BLaER1 (cell line): ENCODE data around the gene CADM2.

ENCODE experiments used
- H3K27ac ChIP-seq: shearing (Covaris generic); formaldehyde crosslinking; 2 replicates; pipeline ENCODE4 v1.8.1; 2022
- H3K27me3 ChIP-seq: shearing (Covaris generic); formaldehyde crosslinking; 2 replicates; pipeline ENCODE4 v1.8.1; 2022
- H3K36me3 ChIP-seq: shearing (Covaris generic); formaldehyde crosslinking; 2 replicates; pipeline ENCODE4 v1.8.1; 2022
- H3K4me1 ChIP-seq: shearing (Covaris generic); formaldehyde crosslinking; 2 replicates; pipeline ENCODE4 v1.8.1; 2022
- H3K4me2 ChIP-seq: shearing (Covaris generic); formaldehyde crosslinking; 2 replicates; pipeline ENCODE4 v1.8.1; 2022
- H3K4me3 ChIP-seq: shearing (Covaris generic); formaldehyde crosslinking; 2 replicates; pipeline ENCODE4 v1.8.1; 2022
- H3K9ac ChIP-seq: shearing (Covaris generic); formaldehyde crosslinking; 2 replicates; pipeline ENCODE4 v1.8.1; 2022
- H3K9me3 ChIP-seq: shearing (Covaris generic); formaldehyde crosslinking; 2 replicates; pipeline ENCODE4 v1.8.1; 2022
- H4K20me1 ChIP-seq: shearing (Covaris generic); formaldehyde crosslinking; 2 replicates; pipeline ENCODE4 v1.8.1; 2022
- Cebpa-rat ChIP-seq: shearing (Covaris generic); IDR thresholded peaks from 2 replicates; pipeline ENCODE4 v1.8.1; 2022

Gene CADM2

DNA sequence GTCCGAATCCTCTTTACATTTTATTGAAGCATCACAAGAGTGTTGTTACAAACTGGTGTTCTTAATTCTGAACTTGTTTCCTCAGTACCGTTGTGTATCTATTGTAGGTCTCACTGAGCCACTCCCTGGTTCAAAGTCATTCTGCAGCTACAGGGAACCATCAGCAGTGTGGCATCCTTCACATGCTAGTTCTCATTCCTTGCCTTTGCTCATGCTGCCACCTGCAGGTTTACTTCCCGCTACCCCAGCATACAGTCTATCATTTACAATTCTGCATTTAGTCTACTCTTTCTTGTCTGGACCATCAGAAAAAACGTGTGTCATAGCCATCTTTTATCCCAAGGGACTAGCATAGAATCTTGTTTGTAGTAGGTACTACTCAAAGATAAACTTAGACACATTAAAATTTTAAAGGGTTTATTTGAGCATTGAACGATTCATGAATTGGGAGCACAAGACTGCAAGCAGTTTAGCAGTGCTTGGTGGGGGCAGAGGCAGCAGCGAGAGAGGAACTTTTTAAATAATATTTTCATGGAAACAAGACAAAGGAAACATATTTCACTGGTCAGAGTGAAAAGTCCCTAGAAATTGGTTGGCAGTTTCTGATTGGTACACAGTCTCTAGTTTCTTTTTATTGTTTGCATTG, 402.1 kb downstream of the CADM2 start:
- H3K36me3 ChIP-seq = no peaks in the 10 kb centered on the region
- no peaks in the 10 kb centered on the region for H3K9me3 ChIP-seq
- H3K4me1 ChIP-seq = no peaks in the 10 kb centered on the region
- no peak for TF ChIP-seq Cebpa-rat
- no peak overlapping the region for H3K4me3 ChIP-seq
- H3K4me2 ChIP-seq = no peak overlapping the region
- H3K27me3 ChIP-seq = no peaks in the 10 kb centered on the region
- H4K20me1 ChIP-seq = no peaks in the 10 kb centered on the region
- no peak overlapping the region for H3K9ac ChIP-seq
- no peak overlapping the region for H3K27ac ChIP-seq

DNA sequence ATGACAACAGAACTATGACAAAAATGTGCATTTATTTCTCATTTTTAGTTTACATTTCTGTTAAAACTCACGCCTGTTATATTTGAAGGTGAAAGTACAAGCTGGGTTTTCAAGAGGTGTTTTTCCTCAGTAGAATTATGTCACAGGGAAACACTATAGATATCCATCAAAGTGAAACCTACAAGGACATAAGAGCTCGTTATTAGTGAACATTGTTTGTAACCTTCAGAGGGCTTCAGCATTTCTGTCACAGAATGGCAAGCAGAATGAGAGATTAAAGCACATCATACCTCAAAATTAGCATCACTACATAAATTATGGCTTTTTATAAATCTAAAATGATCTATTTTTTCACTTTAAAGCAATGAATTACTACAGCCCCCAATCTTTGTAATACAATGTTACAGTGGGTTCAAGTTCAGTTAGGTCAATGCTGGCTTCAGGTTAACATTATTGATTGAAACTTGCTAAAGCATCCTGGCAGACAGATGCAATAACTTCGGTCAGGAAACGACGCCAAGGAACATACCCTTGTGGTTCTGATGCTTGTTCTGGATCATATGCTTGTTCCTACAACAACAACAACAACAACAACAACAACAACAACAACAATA, 405.6 kb downstream of the CADM2 start:
- H3K4me1 ChIP-seq = no peaks in the 10 kb centered on the region
- H3K9ac ChIP-seq = no peak overlapping the region
- no peak overlapping the region for H3K4me3 ChIP-seq
- TF ChIP-seq Cebpa-rat = no peak
- H3K36me3 ChIP-seq = no peaks in the 10 kb centered on the region
- H4K20me1 ChIP-seq = no peaks in the 10 kb centered on the region
- no peak overlapping the region for H3K4me2 ChIP-seq
- no peak overlapping the region for H3K27ac ChIP-seq
- H3K9me3 ChIP-seq = no peaks in the 10 kb centered on the region
- no peaks in the 10 kb centered on the region for H3K27me3 ChIP-seq

DNA sequence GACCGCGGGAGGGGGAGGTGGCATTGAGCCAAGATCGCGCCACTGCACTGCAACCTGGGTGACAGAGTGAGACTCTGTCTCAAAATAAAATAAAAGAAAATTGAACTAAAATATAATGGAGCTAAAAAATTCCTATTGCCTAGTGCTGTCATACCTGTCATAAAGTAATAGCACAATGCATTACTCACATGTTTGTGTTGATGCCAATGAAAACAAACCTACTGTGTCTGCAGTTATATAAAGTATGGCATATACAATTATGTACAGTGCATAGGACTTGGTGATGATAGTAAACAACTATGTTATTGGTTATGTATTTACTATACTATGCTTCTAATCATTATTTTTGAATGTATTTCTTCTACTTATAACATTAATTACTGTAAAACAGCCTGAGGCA, 411.6 kb downstream of the CADM2 start:
- no peak overlapping the region for H3K27ac ChIP-seq
- no peak for TF ChIP-seq Cebpa-rat
- H3K4me2 ChIP-seq = no peak overlapping the region
- H3K4me3 ChIP-seq = no peak overlapping the region
- H3K4me1 ChIP-seq = no peaks in the 10 kb centered on the region
- H3K9me3 ChIP-seq = no peaks in the 10 kb centered on the region
- no peaks in the 10 kb centered on the region for H3K36me3 ChIP-seq
- no peaks in the 10 kb centered on the region for H4K20me1 ChIP-seq
- no peak overlapping the region for H3K9ac ChIP-seq
- no peaks in the 10 kb centered on the region for H3K27me3 ChIP-seq

DNA sequence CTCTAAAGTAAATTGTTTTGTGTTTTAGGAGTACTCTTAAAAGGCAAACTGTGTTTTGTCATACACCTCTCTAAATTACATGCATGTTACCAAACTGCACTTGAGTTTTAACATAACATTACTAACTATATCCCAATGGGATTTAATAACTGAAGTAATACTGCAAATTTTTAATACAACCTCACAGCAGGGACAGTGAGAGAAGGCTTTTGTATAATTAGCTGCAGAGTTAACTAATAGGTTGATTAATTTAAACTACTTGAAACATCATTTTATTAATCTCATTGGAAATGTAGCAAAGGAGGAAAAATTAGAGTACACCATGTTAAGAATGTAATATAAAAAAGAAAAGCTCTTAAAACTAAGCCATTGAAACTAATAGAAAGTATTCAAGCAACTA, 417.3 kb downstream of the CADM2 start:
- Histone ChIP-seq H3K27ac (no peak overlapping the region), H3K4me1 (no peaks in the 10 kb centered on the region), H3K4me3 (no peak overlapping the region), H3K36me3 (no peaks in the 10 kb centered on the region), H4K20me1 (no peaks in the 10 kb centered on the region), H3K9ac (no peak overlapping the region), H3K27me3 (no peaks in the 10 kb centered on the region), H3K9me3 (no peaks in the 10 kb centered on the region), H3K4me2 (no peak overlapping the region)
- no peak for TF ChIP-seq Cebpa-rat

DNA sequence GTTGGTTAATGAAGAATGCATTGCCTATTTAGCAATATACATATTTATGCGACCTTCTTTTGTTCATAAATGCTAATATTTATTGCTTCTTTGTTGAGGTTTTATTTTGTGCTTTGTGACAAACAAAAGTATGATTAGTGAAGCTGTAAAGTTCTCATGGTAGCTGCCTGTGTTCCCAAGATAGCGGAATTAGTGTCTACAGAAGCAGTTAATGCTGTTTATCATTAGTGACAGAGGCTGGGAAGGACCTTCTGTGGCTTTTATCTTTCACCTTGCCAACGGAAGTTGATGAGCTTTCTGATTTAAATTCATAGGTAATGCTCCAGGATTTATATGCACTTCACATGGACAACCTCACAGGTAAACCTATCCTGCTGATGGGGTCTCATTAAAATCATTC, 418.3 kb downstream of the CADM2 start:
- Histone ChIP-seq H3K9ac (no peak overlapping the region), H3K27me3 (no peaks in the 10 kb centered on the region), H3K36me3 (no peaks in the 10 kb centered on the region), H3K4me2 (no peak overlapping the region), H3K4me3 (no peak overlapping the region), H3K9me3 (no peaks in the 10 kb centered on the region), H3K27ac (no peak overlapping the region), H4K20me1 (no peaks in the 10 kb centered on the region), H3K4me1 (no peaks in the 10 kb centered on the region)
- TF ChIP-seq Cebpa-rat = no peak

DNA sequence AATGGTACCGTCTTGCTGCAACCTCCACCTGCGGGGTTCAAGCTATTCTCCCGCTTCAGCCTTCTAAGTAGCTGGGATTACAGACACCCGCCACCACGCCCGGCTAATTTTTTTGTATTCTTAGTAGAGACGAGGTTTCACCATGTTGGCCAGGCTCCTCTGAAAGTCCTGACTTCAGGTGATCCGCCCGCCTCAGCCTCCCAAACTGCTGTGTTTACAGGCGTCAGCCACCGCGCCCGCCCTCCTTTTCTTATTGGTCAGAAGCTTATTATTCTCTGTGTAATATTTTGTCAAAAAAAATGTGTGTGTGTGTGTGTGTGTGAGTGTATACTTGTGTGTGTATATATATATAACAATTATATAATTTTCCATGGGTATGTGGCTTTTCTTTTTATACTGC, 425.6 kb downstream of the CADM2 start:
- H3K36me3 ChIP-seq = no peaks in the 10 kb centered on the region
- H3K9me3 ChIP-seq = no peaks in the 10 kb centered on the region
- no peak overlapping the region for H3K9ac ChIP-seq
- TF ChIP-seq Cebpa-rat = no peak
- H3K4me3 ChIP-seq = no peak overlapping the region
- H3K27me3 ChIP-seq = no peaks in the 10 kb centered on the region
- H3K27ac ChIP-seq = no peak overlapping the region
- no peak overlapping the region for H3K4me2 ChIP-seq
- H3K4me1 ChIP-seq = no peaks in the 10 kb centered on the region
- H4K20me1 ChIP-seq = no peaks in the 10 kb centered on the region

DNA sequence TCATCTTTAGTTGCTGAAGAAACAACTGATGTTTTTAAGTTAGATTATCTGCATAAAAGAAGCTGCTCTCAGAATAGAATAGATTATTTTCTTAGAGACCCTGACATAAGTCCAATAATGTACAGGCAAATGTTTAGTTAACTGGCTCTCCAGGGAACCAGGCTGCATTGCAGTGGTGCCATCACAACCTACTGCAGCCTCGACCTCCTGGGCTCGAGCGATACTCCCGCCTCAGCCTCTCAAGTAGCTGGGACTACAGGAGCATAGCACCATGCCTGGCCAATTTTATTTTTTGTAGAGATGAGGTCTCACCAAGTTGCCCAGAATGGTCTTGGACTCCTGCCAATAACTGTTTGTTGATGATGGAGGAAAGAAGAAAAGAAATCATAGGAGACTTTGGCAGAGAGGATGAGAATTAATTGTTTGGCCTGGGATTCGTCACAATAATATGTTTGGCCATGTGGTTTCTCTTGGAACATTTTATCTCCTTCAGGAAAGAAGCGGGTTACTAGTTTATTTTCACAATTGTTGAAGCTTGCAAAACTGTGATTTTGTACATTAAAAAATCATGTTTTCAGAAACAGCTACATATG, 429.2 kb downstream of the CADM2 start:
- H3K4me1 ChIP-seq = no peaks in the 10 kb centered on the region
- no peaks in the 10 kb centered on the region for H3K9me3 ChIP-seq
- H3K27ac ChIP-seq = no peak overlapping the region
- no peaks in the 10 kb centered on the region for H4K20me1 ChIP-seq
- no peaks in the 10 kb centered on the region for H3K36me3 ChIP-seq
- no peak overlapping the region for H3K4me3 ChIP-seq
- H3K27me3 ChIP-seq = no peaks in the 10 kb centered on the region
- no peak overlapping the region for H3K4me2 ChIP-seq
- H3K9ac ChIP-seq = no peak overlapping the region
- TF ChIP-seq Cebpa-rat = no peak

DNA sequence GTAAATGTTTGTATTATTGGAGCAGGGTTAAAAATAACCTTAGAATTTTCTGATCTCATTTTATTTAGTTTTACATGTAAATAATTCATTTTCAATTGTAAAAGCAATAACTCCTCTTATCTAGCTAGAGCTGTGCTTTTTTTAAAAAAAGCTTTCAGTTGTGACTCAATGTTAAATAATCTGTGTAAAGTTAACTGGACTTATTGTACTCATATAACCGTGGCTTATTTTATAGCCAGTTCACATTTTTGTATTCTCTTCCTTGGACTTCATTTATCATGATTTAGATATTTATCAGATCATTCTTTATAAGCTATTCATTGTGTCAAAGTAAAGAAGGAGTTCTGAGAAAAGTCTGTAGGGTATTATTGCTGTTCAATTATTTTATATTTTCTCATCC, 435.6 kb downstream of the CADM2 start:
- no peaks in the 10 kb centered on the region for H4K20me1 ChIP-seq
- no peaks in the 10 kb centered on the region for H3K4me1 ChIP-seq
- no peaks in the 10 kb centered on the region for H3K36me3 ChIP-seq
- H3K9ac ChIP-seq = no peak overlapping the region
- H3K27ac ChIP-seq = no peak overlapping the region
- H3K9me3 ChIP-seq = no peaks in the 10 kb centered on the region
- H3K4me2 ChIP-seq = no peak overlapping the region
- TF ChIP-seq Cebpa-rat = no peak
- no peaks in the 10 kb centered on the region for H3K27me3 ChIP-seq
- no peak overlapping the region for H3K4me3 ChIP-seq

DNA sequence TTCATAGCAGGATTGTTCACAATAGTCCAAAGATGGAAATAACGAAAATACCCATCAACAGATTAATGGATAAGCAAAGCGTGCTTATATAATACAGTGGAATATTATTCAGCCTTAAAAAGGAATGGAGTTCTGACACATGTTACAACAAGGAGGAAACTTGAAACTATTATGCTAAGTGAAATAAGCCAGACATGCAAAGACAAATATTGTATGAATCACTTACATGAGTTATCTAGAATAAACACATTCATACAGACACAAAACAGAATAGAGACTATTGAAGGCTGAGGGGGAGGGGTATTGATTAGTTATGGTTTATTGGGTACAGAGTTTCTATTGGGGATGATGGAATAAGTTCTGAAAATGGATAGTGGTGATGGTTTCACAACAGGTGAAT, 438.6 kb downstream of the CADM2 start:
- no peak overlapping the region for H3K27ac ChIP-seq
- no peak overlapping the region for H3K4me3 ChIP-seq
- no peaks in the 10 kb centered on the region for H3K27me3 ChIP-seq
- no peaks in the 10 kb centered on the region for H4K20me1 ChIP-seq
- TF ChIP-seq Cebpa-rat = no peak
- H3K36me3 ChIP-seq = no peaks in the 10 kb centered on the region
- H3K9ac ChIP-seq = no peak overlapping the region
- H3K9me3 ChIP-seq = no peaks in the 10 kb centered on the region
- H3K4me2 ChIP-seq = no peak overlapping the region
- no peaks in the 10 kb centered on the region for H3K4me1 ChIP-seq

DNA sequence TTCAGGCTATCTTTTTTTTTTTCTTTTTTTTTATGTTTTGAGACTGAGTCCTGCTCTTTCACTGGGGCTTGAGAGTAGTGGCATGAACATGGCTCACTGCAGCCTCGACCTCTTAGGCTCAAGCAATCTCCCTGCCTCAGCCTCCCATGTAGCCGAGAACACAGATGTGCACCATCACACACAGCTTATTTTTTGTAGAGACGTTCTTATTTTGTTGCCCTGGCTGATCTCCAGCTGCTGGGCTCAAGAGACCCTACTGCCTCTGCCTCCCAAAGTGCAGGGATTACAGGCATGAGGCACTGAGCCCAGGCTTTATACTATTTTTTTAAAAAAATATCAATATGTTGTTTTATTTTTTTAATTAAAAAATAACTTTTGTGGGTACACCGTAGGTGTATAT, 467.3 kb downstream of the CADM2 start:
- no peaks in the 10 kb centered on the region for H3K27me3 ChIP-seq
- H3K9me3 ChIP-seq = no peaks in the 10 kb centered on the region
- TF ChIP-seq Cebpa-rat = no peak
- no peak overlapping the region for H3K27ac ChIP-seq
- no peak overlapping the region for H3K4me3 ChIP-seq
- H3K9ac ChIP-seq = no peak overlapping the region
- no peak overlapping the region for H3K4me2 ChIP-seq
- H3K4me1 ChIP-seq = no peaks in the 10 kb centered on the region
- H4K20me1 ChIP-seq = no peaks in the 10 kb centered on the region
- no peaks in the 10 kb centered on the region for H3K36me3 ChIP-seq
